ENCODE data around the gene ZNF107. TPM values are rescaled to one million over a fixed set of nuclear protein-coding genes. Genes with fewer than 3 reads are reported as not detected.

Gene ZNF107
- total RNA-seq (2022; extraction: Qiagen RNA extraction; ENCODE audit: low read depth), result 2.3 to 3.9 TPM (median 2.6 TPM) in 5 replicates

GRCh38 chr7:64665980-64666662 lies at the start of gene ZNF107:
Gene ZNF107, plus strand, starts transcription at chr7:64666133. Its CDS starts 150 bp downstream, at chr7:64666283.

Other genes starting within 250 kb of the ZNF107 start
- 1.8 to 3.0 TPM (median 2.4 TPM) in 5 replicates for gene ZNF680, start 103.1 kb upstream of the ZNF107 start, total RNA-seq (2022; extraction: Qiagen RNA extraction; ENCODE audit: low read depth)
- gene ZNF138, start 128.3 kb downstream of the ZNF107 start, total RNA-seq (2022; extraction: Qiagen RNA extraction; ENCODE audit: low read depth), result 3.1 to 3.3 TPM (median 3.3 TPM) in 5 replicates
- 2.1 to 3.0 TPM (median 2.2 TPM) in 5 replicates for gene ZNF273, start 237.1 kb downstream of the ZNF107 start, total RNA-seq (2022; extraction: Qiagen RNA extraction; ENCODE audit: low read depth)